Peyer's patch (tissue), 4 donors: ENCODE measurements around the gene HEXD. TPM values are rescaled to one million over a fixed set of nuclear protein-coding genes. Genes with fewer than 3 reads are reported as not detected.
A peak's percentile ranks its signal among the peaks of the same experiment; 100 is the strongest.
"Not testable (repeated sequence)": the region's sequence is repeated elsewhere in the genome, so short reads cannot be mapped to it uniquely, and the experiment has no call there.

Experiments used
- DNase-seq, 3 donors: peaks; one replicate each; pipeline ENCODE4 v3.0.0-alpha.2; 2017 to 2019
- H3K27ac ChIP-seq, 4 donors: fragments of 200-600 bp; sonication (generic); one replicate each; pipeline ENCODE4 v1.5.1; 2016 to 2019
- H3K27me3 ChIP-seq, 2 donors: fragments of 200-600 bp; sonication (generic); one replicate each; pipeline ENCODE4 v1.5.1; 2019
- H3K36me3 ChIP-seq, 3 donors: fragments of 200-600 bp; sonication (generic); one replicate each; pipeline ENCODE4 v1.5.1; 2016 to 2019
- H3K4me1 ChIP-seq, 4 donors: fragments of 200-600 bp; sonication (generic); one replicate each; pipeline ENCODE4 v1.5.1; 2016 to 2019
- H3K4me3 ChIP-seq, 4 donors: fragments of 200-600 bp; sonication (generic); 1 replicate in 3 of 4; 2 replicates in 1 of 4; pipeline ENCODE4 v1.5.1; 2016 to 2019; ENCODE audit warnings: mild to moderate bottlenecking in 1 of 4
- H3K9me3 ChIP-seq, 4 donors: fragments of 200-600 bp; sonication (generic); one replicate each; pipeline ENCODE4 v1.5.1; 2016 to 2019; ENCODE audit warnings: mild to moderate bottlenecking in 1 of 4
- CTCF ChIP-seq, 6 experiments: fragments of 450-650 bp in 4 of 6; fragments of 200-600 bp in 2 of 6; sonication (generic) in 1 of 6; IDR thresholded peaks; one replicate each; pipeline ENCODE4 v1.5.1; 2017 to 2019; ENCODE audit warnings: antibody characterized with exemption in 6 of 6, mild to moderate bottlenecking in 3 of 6, moderate library complexity in 1 of 6
- POLR2A ChIP-seq, 2 donors: fragments of 450-650 bp; IDR thresholded peaks; one replicate each; pipeline ENCODE4 v1.5.1; 2017; ENCODE audit warnings: antibody characterized with exemption in 2 of 2, mild to moderate bottlenecking in 2 of 2, moderate library complexity in 2 of 2
- total RNA-seq, 4 donors: library from RNA; depleted of rRNA; stranded (reverse); fragments of >200 nt; gene quantifications; one replicate each; pipeline ENCODE4 v1.1.0, GENCODE V29; 2016

HEXD gene
- total RNA-seq, 4 donors from 2014 or later = 42.7 to 128 (median 80.5) TPM

GRCh38 chr17:82457073-82457928 lies 39.2 kb downstream of the HEXD start:
- H3K9me3 ChIP-seq = no peaks in the 10 kb centered on the region
- H3K4me1 ChIP-seq = peaks cover 0 to 19% (median 5%) of the 10 kb centered on the region in 4 donors
- H3K36me3 ChIP-seq = peaks cover 0 to 23% (median 0%) of the 10 kb centered on the region in 3 donors
- no peak for DNase-seq
- peak overlapping the region; percentile 75 to 98 (median 94) for H3K4me3 ChIP-seq
- no peak for TF ChIP-seq POLR2A (IDR thresholded peaks at IDR 0.05)
- H3K27me3 ChIP-seq = no peaks in the 10 kb centered on the region
- H3K27ac ChIP-seq = peak overlapping the region; percentile 99 to 100 (median 100)

- DNase-seq = peak in 1 of 3 donors; percentile 94
- Histone ChIP-seq H3K4me3 (peak overlapping the region; percentile 75 to 98 (median 94)), H3K9me3 (no peaks in the 10 kb centered on the region), H3K36me3 (peaks cover 0 to 29% (median 0%) of the 10 kb centered on the region in 3 donors), H3K27me3 (no peaks in the 10 kb centered on the region), H3K4me1 (peaks cover 0 to 19% (median 5%) of the 10 kb centered on the region in 4 donors), H3K27ac (peak overlapping the region; percentile 99 to 100 (median 100))
- TF ChIP-seq CTCF (IDR thresholded peaks at IDR 0.05) = no peak
- no peak for TF ChIP-seq POLR2A (IDR thresholded peaks at IDR 0.05)
Observed at GRCh38 chr17:82457929-82458178, 39.7 kb downstream of the HEXD start.

- Histone ChIP-seq H3K27ac (peak within 1 kb of the TSS; percentile 99 to 100 (median 100)), H3K9me3 (no peaks in the 10 kb centered on the region), H3K27me3 (no peaks in the 10 kb centered on the region), H3K36me3 (peaks cover 0 to 34% (median 0%) of the 10 kb centered on the region in 3 donors), H3K4me3 (peak within 1 kb of the TSS; percentile 75 to 98 (median 94)), H3K4me1 (peaks cover 0 to 19% (median 5%) of the 10 kb centered on the region in 4 donors)
- TF ChIP-seq POLR2A (IDR thresholded peaks at IDR 0.05) = peak; percentile 97 to 98
- TF ChIP-seq CTCF (IDR thresholded peaks at IDR 0.05) = peak in 2 of 6 experiments; percentile 4 to 12
- peak; percentile 95 to 99 (median 98) for DNase-seq
Observed at GRCh38 chr17:82458179-82458884, 40.2 kb downstream of the HEXD start, which contains the start of gene NARF. TSS of gene NARF (plus strand) at chr17:82458741. CDS start at chr17:82458804, 63 bp downstream.

- peaks cover 0 to 19% (median 5%) of the 10 kb centered on the region in 4 donors for H3K4me1 ChIP-seq
- peak overlapping the region; percentile 75 to 98 (median 94) for H3K4me3 ChIP-seq
- H3K27me3 ChIP-seq = no peaks in the 10 kb centered on the region
- H3K27ac ChIP-seq = peak overlapping the region; percentile 99 to 100 (median 100)
- H3K9me3 ChIP-seq = no peaks in the 10 kb centered on the region
- peaks cover 0 to 40% (median 0%) of the 10 kb centered on the region in 3 donors for H3K36me3 ChIP-seq
- DNase-seq = peak in 1 of 3 donors; percentile 41
- TF ChIP-seq POLR2A (IDR thresholded peaks at IDR 0.05) (no peak), CTCF (IDR thresholded peaks at IDR 0.05) (no peak)
Observed at GRCh38 chr17:82458885-82459424, 40.8 kb downstream of the HEXD start.

GRCh38 chr17:82459936-82460335 lies 41.8 kb downstream of the HEXD start:
- Histone ChIP-seq H3K4me3 (peak overlapping the region in 1 of 4 donors; percentile 91), H3K4me1 (peaks cover 0 to 19% (median 5%) of the 10 kb centered on the region in 4 donors), H3K36me3 (peaks cover 0 to 50% (median 0%) of the 10 kb centered on the region in 3 donors)
- not testable (repeated sequence) for H3K27ac ChIP-seq, H3K9me3 ChIP-seq, DNase-seq, H3K27me3 ChIP-seq

GRCh38 chr17:82461827-82462524 lies 43.8 kb downstream of the HEXD start:
- Histone ChIP-seq H3K36me3 (peaks cover 0 to 67% (median 0%) of the 10 kb centered on the region in 3 donors), H3K4me3 (no peak overlapping the region), H3K27ac (peak overlapping the region in 1 of 4 donors; percentile 2), H3K4me1 (peaks cover 0 to 16% (median 5%) of the 10 kb centered on the region in 4 donors), H3K27me3 (no peaks in the 10 kb centered on the region), H3K9me3 (no peaks in the 10 kb centered on the region)
- TF ChIP-seq CTCF (IDR thresholded peaks at IDR 0.05) = no peak
- no peak for TF ChIP-seq POLR2A (IDR thresholded peaks at IDR 0.05)
- peak in 1 of 3 donors; percentile 48 for DNase-seq
